PFSK-1 (cell line): ENCODE data around the gene MGP.

Source experiments
- FOXP2 ChIP-seq: optimal IDR thresholded peaks from 2 replicates; pipeline ENCODE3; 2011; ENCODE audit warnings: borderline replicate concordance, control low read depth, inconsistent platforms; ENCODE audit not compliant: insufficient read depth; ENCODE audit errors: extremely low read length, extremely low read depth
- POLR2AphosphoS5 ChIP-seq: IDR thresholded peaks from 2 replicates; pipeline ENCODE4 v1.6.1; 2012; ENCODE audit warnings: low read depth, mild to moderate bottlenecking, control low read depth, low read length, moderate library complexity
- SIN3A ChIP-seq: IDR thresholded peaks from 2 replicates; pipeline ENCODE4 v1.6.1; 2012; ENCODE audit warnings: mild to moderate bottlenecking, low read length, moderate library complexity, borderline replicate concordance; ENCODE audit not compliant: insufficient read depth
- TAF1 ChIP-seq: IDR thresholded peaks from 2 replicates; pipeline ENCODE4 v1.6.1; 2012; ENCODE audit warnings: low read length, control low read depth, borderline replicate concordance; ENCODE audit not compliant: insufficient read depth
- TF ChIP-seq, protein P1 (sequence below), 2 experiments: IDR thresholded peaks; 2 replicates each; pipeline versions ENCODE4 v1.6.1 to v1.8.0; 2011 to 2012; ENCODE audit warnings: low read depth in 2 of 2, low read length in 2 of 2, control low read depth in 1 of 2, inconsistent platforms in 1 of 2, mild to moderate bottlenecking in 1 of 2, moderate library complexity in 1 of 2; ENCODE audit not compliant: insufficient read depth in 1 of 2

Gene MGP

DNA sequence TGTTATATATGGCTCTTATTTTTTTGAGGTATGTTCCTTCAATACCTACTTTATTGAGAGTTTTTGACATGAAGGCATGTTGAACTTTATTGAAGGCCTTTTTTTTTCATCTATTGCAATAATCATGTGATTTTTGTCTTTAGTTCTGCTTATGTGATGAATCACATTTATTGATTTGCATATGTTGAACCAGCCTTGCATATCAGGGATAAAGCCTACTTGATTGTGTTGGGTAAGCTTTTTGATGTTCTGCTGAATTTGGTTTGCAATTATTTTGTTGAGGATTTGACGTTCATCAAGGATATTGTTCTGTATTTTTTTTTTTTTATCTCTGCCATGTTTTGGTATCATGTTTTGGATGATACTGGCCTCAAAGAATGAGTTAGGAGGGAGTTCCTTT lies 27.1 kb downstream of the MGP start:
- TF ChIP-seq TAF1 (no peak), FOXP2 (no peak), SIN3A (no peak), POLR2AphosphoS5 (no peak)
- TF ChIP-seq, protein P1, sequence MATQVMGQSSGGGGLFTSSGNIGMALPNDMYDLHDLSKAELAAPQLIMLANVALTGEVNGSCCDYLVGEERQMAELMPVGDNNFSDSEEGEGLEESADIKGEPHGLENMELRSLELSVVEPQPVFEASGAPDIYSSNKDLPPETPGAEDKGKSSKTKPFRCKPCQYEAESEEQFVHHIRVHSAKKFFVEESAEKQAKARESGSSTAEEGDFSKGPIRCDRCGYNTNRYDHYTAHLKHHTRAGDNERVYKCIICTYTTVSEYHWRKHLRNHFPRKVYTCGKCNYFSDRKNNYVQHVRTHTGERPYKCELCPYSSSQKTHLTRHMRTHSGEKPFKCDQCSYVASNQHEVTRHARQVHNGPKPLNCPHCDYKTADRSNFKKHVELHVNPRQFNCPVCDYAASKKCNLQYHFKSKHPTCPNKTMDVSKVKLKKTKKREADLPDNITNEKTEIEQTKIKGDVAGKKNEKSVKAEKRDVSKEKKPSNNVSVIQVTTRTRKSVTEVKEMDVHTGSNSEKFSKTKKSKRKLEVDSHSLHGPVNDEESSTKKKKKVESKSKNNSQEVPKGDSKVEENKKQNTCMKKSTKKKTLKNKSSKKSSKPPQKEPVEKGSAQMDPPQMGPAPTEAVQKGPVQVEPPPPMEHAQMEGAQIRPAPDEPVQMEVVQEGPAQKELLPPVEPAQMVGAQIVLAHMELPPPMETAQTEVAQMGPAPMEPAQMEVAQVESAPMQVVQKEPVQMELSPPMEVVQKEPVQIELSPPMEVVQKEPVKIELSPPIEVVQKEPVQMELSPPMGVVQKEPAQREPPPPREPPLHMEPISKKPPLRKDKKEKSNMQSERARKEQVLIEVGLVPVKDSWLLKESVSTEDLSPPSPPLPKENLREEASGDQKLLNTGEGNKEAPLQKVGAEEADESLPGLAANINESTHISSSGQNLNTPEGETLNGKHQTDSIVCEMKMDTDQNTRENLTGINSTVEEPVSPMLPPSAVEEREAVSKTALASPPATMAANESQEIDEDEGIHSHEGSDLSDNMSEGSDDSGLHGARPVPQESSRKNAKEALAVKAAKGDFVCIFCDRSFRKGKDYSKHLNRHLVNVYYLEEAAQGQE (IDR thresholded peaks at IDR 0.05; ENCODE audit: insufficient read depth in 1 of 2, low read depth in 2 of 2, low read length in 2 of 2): no peak

DNA sequence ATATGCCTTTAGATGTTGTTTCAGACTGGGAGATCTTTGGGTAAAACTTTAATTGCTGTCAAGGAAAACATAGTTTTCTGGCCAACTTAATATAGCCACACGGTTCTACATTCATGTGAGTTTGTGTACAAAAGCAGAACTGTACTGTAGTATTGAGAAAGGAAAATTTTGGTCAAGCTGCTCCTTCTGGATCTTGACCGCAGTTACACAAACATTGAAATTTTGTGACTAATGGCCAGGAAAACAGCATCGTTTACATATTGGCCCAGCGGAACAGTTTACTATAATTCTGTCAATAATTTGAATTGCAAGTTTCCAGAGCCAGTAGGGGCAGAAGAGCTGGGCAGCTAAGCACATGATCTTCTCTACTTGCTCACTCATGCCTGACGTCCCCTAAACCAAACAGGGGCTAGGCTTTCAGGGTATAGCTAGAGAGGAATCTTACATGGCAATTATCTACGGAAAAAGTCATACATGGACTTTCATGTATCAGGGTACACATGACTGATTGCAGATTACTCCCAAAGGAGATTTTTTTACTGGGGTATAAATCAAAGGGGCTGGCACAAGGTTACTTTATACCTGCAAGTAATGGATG lies 31.0 kb downstream of the MGP start:
- TF ChIP-seq FOXP2 (no peak), TAF1 (no peak)

DNA sequence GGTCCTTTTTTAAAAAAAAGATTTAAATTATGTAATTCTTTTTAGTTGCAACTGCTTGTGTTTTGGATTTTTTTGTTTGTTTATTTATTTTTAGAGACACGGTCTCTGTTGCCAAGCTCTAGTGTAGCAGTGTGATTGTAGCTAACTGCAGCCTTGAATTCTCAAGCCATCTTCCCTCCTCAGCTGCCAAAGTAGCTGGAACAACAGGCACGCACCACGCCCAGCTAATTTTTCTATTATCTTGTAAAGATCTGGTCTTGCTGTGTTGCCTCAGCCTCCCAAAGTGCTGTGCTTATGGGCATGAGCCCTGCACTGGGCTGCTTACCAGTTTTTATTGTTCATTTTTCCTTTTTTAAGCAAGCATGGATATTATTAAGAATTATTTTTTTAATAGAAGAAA lies 31.7 kb downstream of the MGP start:
- TF ChIP-seq, protein P1 (IDR thresholded peaks at IDR 0.05; ENCODE audit: insufficient read depth in 1 of 2, low read depth in 2 of 2, low read length in 2 of 2): no peak
- TF ChIP-seq SIN3A: no peak

DNA sequence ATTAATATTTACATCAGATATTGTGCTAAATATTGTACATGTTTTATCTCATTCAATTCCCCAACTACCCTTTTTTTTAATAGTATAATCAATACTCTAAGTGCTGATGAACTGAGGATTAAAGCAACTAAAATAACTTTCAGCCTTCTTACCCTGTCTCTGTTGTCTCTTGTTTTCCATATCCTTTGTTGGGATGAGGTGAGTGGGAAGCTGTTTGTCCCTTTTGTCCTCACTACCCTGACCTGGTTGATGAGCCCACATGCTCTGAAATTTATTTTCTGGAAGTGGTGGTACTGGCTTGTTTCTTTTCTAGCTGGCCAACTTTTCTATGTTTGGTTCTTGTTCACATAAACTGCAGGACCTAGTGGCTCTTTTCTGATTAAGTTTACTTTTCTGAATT lies 32.8 kb downstream of the MGP start:
- TF ChIP-seq FOXP2 (no peak), SIN3A (no peak), POLR2AphosphoS5 (no peak), TAF1 (no peak)
- TF ChIP-seq, protein P1 (IDR thresholded peaks at IDR 0.05; ENCODE audit: insufficient read depth in 1 of 2, low read depth in 2 of 2, low read length in 2 of 2): no peak

DNA sequence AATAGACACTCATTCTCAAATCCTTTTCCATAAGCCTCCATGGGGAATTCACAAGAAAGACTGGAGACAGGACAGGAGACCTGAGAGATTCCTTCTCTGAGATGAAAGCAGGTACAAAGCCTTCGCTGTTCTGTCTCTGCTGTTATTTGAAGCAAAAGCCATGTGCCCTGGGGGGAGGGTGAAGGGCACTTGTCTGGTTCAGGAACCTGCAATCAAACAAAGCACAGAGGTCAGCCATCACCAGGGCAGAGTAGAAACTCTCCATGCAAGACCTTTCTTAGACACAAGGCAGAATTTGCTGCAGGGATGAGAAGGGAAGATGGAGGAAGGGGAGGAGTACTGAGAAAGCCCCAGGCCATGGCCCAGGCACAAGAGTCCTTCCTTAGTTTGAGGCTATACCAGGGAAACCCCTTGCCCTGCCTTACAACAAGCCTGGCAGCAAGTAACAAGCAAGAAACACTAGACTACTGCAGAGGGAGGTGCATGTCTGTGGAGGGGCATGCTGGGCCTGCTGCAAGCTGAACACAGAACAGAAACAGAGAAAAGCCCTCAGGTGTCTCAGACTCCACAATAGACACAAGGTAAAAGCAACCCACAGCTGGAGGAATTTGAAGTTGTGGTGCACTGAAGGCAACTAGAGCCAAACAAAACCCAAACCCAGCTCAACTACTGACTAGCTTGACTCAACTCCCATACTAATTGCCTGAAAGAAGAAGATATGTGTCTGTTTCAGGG lies 34.6 kb downstream of the MGP start:
- TF ChIP-seq, protein P1 (IDR thresholded peaks at IDR 0.05; ENCODE audit: insufficient read depth in 1 of 2, low read depth in 2 of 2, low read length in 2 of 2): no peak
- TF ChIP-seq SIN3A (no peak), POLR2AphosphoS5 (no peak), TAF1 (no peak), FOXP2 (no peak)
